Testis (tissue), 2 donors: ENCODE data around the gene DLX4.

ENCODE experiments used
- CTCF ChIP-seq, 3 experiments: fragments of 450-650 bp in 2 of 3; fragments of 200-600 bp in 1 of 3; sonication (generic) in 1 of 3; IDR thresholded peaks; one replicate each; pipeline ENCODE4 v1.5.1; 2016 to 2019; ENCODE audit warnings: antibody characterized with exemption in 3 of 3, mild to moderate bottlenecking in 2 of 3, moderate library complexity in 1 of 3
- POLR2A ChIP-seq: fragments of 450-650 bp; IDR thresholded peaks from one replicate; pipeline ENCODE4 v1.6.1; 2017; ENCODE audit warnings: antibody characterized with exemption, mild to moderate bottlenecking, moderate library complexity

GRCh38 chr17:49984283-49984682 is 15.3 kb downstream of the DLX4 start:
- TF ChIP-seq CTCF (IDR thresholded peaks at IDR 0.05) (no peak), POLR2A (no peak)
